ENCODE data around the gene WDFY1. TPM values are rescaled to one million over a fixed set of nuclear protein-coding genes. Genes with fewer than 3 reads are reported as not detected.

The WDFY1 gene
- total and polyA plus RNA-seq, 2 donors (not counting 3 experiments of a cell fraction or from before 2014, with no cell fraction given), result 54.7 to 68.7 TPM

DNA sequence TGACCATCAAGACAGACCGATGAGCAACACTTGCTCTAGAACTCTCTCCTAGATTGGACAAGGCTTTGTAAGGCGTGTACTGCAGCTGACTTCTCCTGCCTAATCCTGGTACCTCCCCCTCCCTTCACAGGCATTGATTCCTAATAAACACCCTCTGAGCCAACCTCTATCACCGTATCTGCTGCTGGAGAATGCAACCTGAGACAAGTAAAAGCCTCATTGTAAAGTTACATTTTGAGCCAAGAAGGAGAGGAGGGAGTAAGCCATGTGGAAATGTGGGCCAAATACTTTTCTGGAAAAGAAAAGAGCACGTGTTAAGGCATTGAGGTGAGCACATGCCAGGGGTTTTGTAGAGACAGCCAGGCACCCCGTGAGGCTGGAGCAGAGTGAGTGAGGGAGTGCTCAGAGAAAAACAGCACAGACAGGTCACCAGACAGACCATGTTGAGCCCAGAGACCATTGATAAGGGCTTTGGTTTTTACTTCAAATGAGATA lies 2.6 kb upstream of the WDFY1 start:
- no peak overlapping the region for H3K4me2 ChIP-seq (ENCODE audit: insufficient read depth, low read length)
- no peaks in the 10 kb centered on the region for H3K9me3 ChIP-seq (replicated peaks; ENCODE audit: control insufficient read depth, insufficient read depth, low read length)
- POLR2A ChIA-PET, result no interaction called here
- intact Hi-C loops (cut with micrococcal nuclease), result loop anchor here (10.0 kb wide), 1 partner anchor 997 kb away; no protein-coding TSS in a partner anchor
- CTCF ChIA-PET, result no interaction called here
- no peak overlapping the region for H3K4me3 ChIP-seq (replicated peaks in 1 of 3; ENCODE audit: insufficient read depth in 1 of 3, low read depth in 1 of 3, low read length in 3 of 3)
- H3K27ac ChIP-seq (ENCODE audit: insufficient read depth, low read depth, low read length), result no peak overlapping the region
- H3K4me1 ChIP-seq (ENCODE audit: control insufficient read depth, extremely low read depth, insufficient read depth, low read length), result peaks cover 14% of the 10 kb centered on the region
- no peaks in the 10 kb centered on the region for H3K36me3 ChIP-seq (ENCODE audit: control insufficient read depth in 2 of 2, extremely low read depth in 1 of 2, insufficient read depth in 2 of 2, low read length in 2 of 2)
- dilution Hi-C loops (cut with MboI; ENCODE audit: extremely low pct_ligation_motif_present, low sequenced_read_pairs), result no loop called here
- H4K20me1 ChIP-seq (replicated peaks; ENCODE audit: control insufficient read depth, extremely low read depth, insufficient read depth, low read length), result no peaks in the 10 kb centered on the region
- no peak overlapping the region for H2AFZ ChIP-seq (ENCODE audit: low read depth, low read length)
- DNase-seq (ENCODE audit: low read depth, low spot score) (no peak), FAIRE-seq (no peak)
- H3K9ac ChIP-seq (replicated peaks; ENCODE audit: extremely low read depth, insufficient read depth, low read length), result no peak overlapping the region
- H3K9me1 ChIP-seq (replicated peaks; ENCODE audit: control insufficient read depth, extremely low read depth, insufficient read depth, low read length), result no peaks in the 10 kb centered on the region
- TF ChIP-seq MYC (IDR thresholded peaks at IDR 0.05; ENCODE audit: low read depth, low read length), result no peak
- no peak for TF ChIP-seq GATA2 (IDR thresholded peaks at IDR 0.05; ENCODE audit: insufficient read depth, insufficient read length, low read depth, low read length)
- TF ChIP-seq JUN (IDR thresholded peaks at IDR 0.05; ENCODE audit: borderline replicate concordance, insufficient read depth, insufficient read length, low read depth), result no peak
- TF ChIP-seq MAX (IDR thresholded peaks at IDR 0.05; ENCODE audit: insufficient read depth, insufficient read length), result no peak
- TF ChIP-seq FOS (IDR thresholded peaks at IDR 0.05; ENCODE audit: borderline replicate concordance, insufficient read depth, low read length), result no peak
- no peak for TF ChIP-seq POLR2A (IDR thresholded peaks at IDR 0.05; ENCODE audit: low read depth, low read length)
- TF ChIP-seq EZH2 (IDR thresholded peaks at IDR 0.05; ENCODE audit: borderline replicate concordance, low read depth, low read length, severe bottlenecking), result no peak
- no peak for TF ChIP-seq CTCF (IDR thresholded peaks at IDR 0.05; ENCODE audit: extremely low read depth in 1 of 2, insufficient read depth in 1 of 2, low read depth in 1 of 2, low read length in 2 of 2)
- TF ChIP-seq POLR2AphosphoS5 (IDR thresholded peaks at IDR 0.05; ENCODE audit: insufficient read depth, low read depth, low read length), result no peak
- H3K79me2 ChIP-seq (ENCODE audit: control insufficient read depth, insufficient read depth, low read length), result peaks cover 18% of the 10 kb centered on the region
- BruUV-seq (replicated peaks), result no TSS peak
- no peaks in the 10 kb centered on the region for H3K27me3 ChIP-seq (ENCODE audit: control insufficient read depth in 2 of 2, insufficient read depth in 2 of 2, low read length in 2 of 2)

Data from endothelial cell of umbilical vein (primary cell).